Heart right ventricle (tissue), 16 donors: ENCODE data around the gene KCNAB2. TPM values are rescaled to one million over a fixed set of nuclear protein-coding genes. Genes with fewer than 3 reads are reported as not detected.

ENCODE experiments used
- ATAC-seq, 8 donors: fragments of 200-7000 bp; cut with Tn5 transposase; one replicate each; pipeline ENCODE4 v1.9.1; 2020; ENCODE audit warnings: mild to moderate bottlenecking in 8 of 8, moderate library complexity in 8 of 8, moderate number of reproducible peaks in 1 of 8
- DNase-seq, 2 donors: peaks; one replicate each; pipeline ENCODE4 v3.0.0-alpha.2; 2020
- H3K27ac ChIP-seq, 10 donors: fragments of 200-600 bp; sonication (generic) in 2 of 10; one replicate each; pipeline versions ENCODE4 v1.5.0 to v1.8.0; 2020 to 2022; ENCODE audit warnings: mild to moderate bottlenecking in 3 of 10
- H3K27me3 ChIP-seq, 7 donors: fragments of 200-600 bp; one replicate each; pipeline ENCODE4 v1.8.0; 2021 to 2022; ENCODE audit warnings: mild to moderate bottlenecking in 2 of 7
- H3K36me3 ChIP-seq, 9 donors: fragments of 200-600 bp; sonication (generic) in 1 of 9; one replicate each; pipeline versions ENCODE4 v1.5.0 to v1.8.0; 2020 to 2022; ENCODE audit warnings: mild to moderate bottlenecking in 2 of 9
- H3K4me1 ChIP-seq, 9 donors: fragments of 200-600 bp; sonication (generic) in 1 of 9; one replicate each; pipeline versions ENCODE4 v1.5.0 to v1.8.0; 2020 to 2022; ENCODE audit warnings: mild to moderate bottlenecking in 4 of 9
- H3K4me3 ChIP-seq, 10 donors: fragments of 200-600 bp; sonication (generic) in 2 of 10; one replicate each; pipeline versions ENCODE4 v1.5.0 to v1.8.0; 2020 to 2022; ENCODE audit warnings: mild to moderate bottlenecking in 7 of 10, moderate library complexity in 2 of 10
- H3K9me3 ChIP-seq, 11 donors: fragments of 200-600 bp in 10 of 11; sonication (generic) in 2 of 11; one replicate each; pipeline versions ENCODE4 v1.5.0 to v1.8.0; 2013 to 2022; ENCODE audit warnings: mild to moderate bottlenecking in 2 of 11, control low read depth in 1 of 11, moderate library complexity in 1 of 11
- WGBS, 2 donors: extraction: QIAGEN DNeasy Blood & Tissue Kit; methylation state at CpG; one replicate each; pipeline ENCODE4 v1.1.7; 2013; ENCODE audit warnings: inconsistent platforms in 1 of 2; 5-methylcytosine and 5-hydroxymethylcytosine counted together
- intact Hi-C, 10 donors: fragments of 100-400 bp; cut with DNase I; formaldehyde crosslinking; loops; one replicate each; pipeline versions ENCODE4 v1.11.1 to v1.14.2; 2022
- polyA plus RNA-seq, 2 donors: library from polyadenylated mRNA; stranded (reverse); fragments of 200-250 nt; gene quantifications; one replicate each; pipeline ENCODE4 v1.2.3, GENCODE V29; 2013
- total RNA-seq, 10 donors: library from RNA; stranded (reverse); fragmentation: NEBNext Ultra II Directional in 3 of 10; extraction: Animal tissue kit (Norgen Biotek cat#: 25700) in 3 of 10; gene quantifications; one replicate each; pipeline versions ENCODE4 v1.2.1 to v1.2.4, GENCODE V29; 2021 to 2023
- TF ChIP-seq, protein P1 (sequence below), 9 donors: fragments of 200-600 bp; sonication (generic) in 2 of 9; IDR thresholded peaks; one replicate each; pipeline versions ENCODE4 v1.5.0 to v1.8.0; 2021 to 2022; ENCODE audit warnings: antibody characterized with exemption in 9 of 9, mild to moderate bottlenecking in 5 of 9, moderate library complexity in 1 of 9
- donor health status: Arrhythmogenic right ventricular cardiomyopathy.
- donor health status: ischemic (EF 13 %, LVEDD 7.1; RV severe dilation, severe dysfunction).
- donor health status: healthy with polysubstance abuse.
- donor health status: DM: no; HTN: yes; CAD: no.
- donor health status: DM: no; HTN: no; CAD: no.
- donor health status: ischemic (EF 25% LVEDD 6.9; RV normal size, moderate dysfunction).
- donor health status: ischemic (EF 25% LVEDD 5.7; RV mildly dilated, moderate dysfunction).
- donor health status: healthy.
- donor health status: DM: yes; HTN: yes; CAD: no.
- donor health status: Ischemic cardiomyopathy.
- donor health status: ischemic (EF 35%, LVEDD 5.7; RV mildly dilated, moderate dysfunction).
- donor health status: nonischemic (EF 11% LVEDD 7.7; RV severe dilation, severe dysfunction).
- donor health status: DM: yes; HTN: yes; CAD: no.
- donor health status: PGD.
- donor health status: ischemic (EF 29% LVEDD 5.4; RV normal size, mild dysfunction).
- donor health status: nonischemic (EF 23%, LVEDD 6.1; RV moderate dilation, normal function).

KCNAB2 gene
- total and polyA plus RNA-seq, 12 donors: 4.7 to 41.5 (median 21.8) TPM

DNA sequence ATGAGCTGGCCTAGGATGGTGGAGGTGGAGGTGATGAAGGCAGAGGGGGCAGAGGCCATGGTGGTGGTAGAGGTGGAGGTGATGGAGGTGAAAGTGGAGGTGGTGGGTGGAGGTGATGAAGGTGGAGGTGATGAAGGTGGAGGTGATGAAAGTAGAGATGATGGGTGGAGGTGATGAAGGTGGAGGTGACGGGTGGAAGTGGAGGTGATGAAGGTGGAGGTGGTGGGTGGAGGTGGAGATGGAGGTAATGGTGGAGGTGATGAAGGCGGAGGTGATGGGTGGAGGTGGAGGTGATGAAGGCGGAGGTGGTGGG, 33.8 kb upstream of the KCNAB2 start:
- no peaks in the 10 kb centered on the region for H3K9me3 ChIP-seq
- peaks cover 4 to 52% (median 24%) of the 10 kb centered on the region in 9 donors for H3K4me1 ChIP-seq
- H3K27me3 ChIP-seq: no peaks in the 10 kb centered on the region
- ATAC-seq (no peak), DNase-seq (no peak)
- TF ChIP-seq, protein P1, sequence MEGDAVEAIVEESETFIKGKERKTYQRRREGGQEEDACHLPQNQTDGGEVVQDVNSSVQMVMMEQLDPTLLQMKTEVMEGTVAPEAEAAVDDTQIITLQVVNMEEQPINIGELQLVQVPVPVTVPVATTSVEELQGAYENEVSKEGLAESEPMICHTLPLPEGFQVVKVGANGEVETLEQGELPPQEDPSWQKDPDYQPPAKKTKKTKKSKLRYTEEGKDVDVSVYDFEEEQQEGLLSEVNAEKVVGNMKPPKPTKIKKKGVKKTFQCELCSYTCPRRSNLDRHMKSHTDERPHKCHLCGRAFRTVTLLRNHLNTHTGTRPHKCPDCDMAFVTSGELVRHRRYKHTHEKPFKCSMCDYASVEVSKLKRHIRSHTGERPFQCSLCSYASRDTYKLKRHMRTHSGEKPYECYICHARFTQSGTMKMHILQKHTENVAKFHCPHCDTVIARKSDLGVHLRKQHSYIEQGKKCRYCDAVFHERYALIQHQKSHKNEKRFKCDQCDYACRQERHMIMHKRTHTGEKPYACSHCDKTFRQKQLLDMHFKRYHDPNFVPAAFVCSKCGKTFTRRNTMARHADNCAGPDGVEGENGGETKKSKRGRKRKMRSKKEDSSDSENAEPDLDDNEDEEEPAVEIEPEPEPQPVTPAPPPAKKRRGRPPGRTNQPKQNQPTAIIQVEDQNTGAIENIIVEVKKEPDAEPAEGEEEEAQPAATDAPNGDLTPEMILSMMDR (IDR thresholded peaks at IDR 0.05): no peak
- intact Hi-C loops: no loop called here
- no peaks in the 10 kb centered on the region for H3K36me3 ChIP-seq
- WGBS, 2 donors: 99 to 100% methylated on average over 3 of the region's 3 CpGs
- no peak overlapping the region for H3K4me3 ChIP-seq
- peak overlapping the region in 1 of 10 donors; percentile 11 for H3K27ac ChIP-seq

DNA sequence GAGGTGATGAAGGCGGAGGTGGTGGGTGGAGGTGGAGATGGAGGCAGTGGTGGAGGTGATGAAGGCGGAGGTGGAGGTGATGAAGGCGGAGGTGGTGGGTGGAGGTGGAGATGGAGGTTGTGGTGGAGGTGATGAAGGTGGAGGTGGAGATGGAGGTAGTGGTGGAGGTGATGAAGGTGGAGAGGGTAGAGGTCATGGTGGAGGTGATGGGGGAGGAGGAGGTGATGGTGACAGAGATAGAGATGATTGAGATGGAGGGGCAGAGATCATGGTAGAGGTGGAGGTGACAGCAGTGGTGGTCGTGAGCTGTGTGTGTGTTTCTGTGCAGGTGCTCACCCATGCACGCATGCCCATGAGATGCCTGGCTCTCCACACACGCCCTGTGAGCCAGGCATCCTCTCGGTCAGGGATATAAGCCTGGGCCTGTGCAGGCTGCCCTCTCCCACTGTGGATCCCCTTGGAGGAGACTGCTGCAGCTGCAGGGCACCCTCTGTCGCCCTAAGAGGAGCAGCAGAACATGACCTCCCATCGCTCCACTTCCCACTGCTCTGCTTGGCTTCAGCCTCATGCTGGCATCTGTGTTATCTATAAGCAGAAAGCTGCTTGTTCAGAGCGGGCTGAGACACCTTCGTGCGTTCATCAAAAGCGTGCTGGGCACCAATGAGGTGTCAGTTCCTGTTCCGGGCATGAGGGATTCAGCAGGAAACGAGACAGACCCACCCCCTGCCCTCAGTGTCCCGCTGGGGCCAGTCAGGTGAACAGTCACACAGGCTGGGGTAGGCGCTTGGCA, 33.0 kb upstream of the KCNAB2 start:
- intact Hi-C loops: no loop called here
- H3K4me3 ChIP-seq: no peak overlapping the region
- DNase-seq (no peak), ATAC-seq (peak in 6 of 8 donors; percentile 19 to 37 (median 30))
- no peaks in the 10 kb centered on the region for H3K27me3 ChIP-seq
- H3K4me1 ChIP-seq: peaks cover 4 to 44% (median 19%) of the 10 kb centered on the region in 9 donors
- 72 to 77% methylated on average over 17 of the region's 17 CpGs for WGBS, 2 donors
- peak overlapping the region; percentile 6 to 96 (median 84) for H3K27ac ChIP-seq
- no peaks in the 10 kb centered on the region for H3K9me3 ChIP-seq
- TF ChIP-seq, protein P1 (IDR thresholded peaks at IDR 0.05): peak in 1 of 9 donors; percentile 6
- no peaks in the 10 kb centered on the region for H3K36me3 ChIP-seq

DNA sequence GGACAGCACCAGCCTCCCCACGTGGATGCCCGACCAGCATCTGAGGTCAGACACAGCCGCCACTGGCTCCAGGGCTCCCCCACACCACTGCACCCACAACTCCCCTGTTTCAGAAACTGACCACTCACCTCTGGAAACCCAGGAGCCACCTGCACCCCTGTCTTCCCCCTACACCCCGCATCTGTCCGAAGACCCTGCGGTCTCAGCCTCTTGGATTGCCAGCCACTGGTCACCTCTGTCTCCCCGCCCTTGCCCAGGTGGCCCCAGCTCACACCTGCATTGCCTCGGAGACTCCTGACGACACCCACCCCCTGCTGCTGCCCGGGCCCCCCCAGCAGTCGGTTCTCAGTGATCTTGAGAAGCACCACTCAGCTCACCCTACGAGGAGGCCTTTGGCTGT, 32.2 kb upstream of the KCNAB2 start:
- Histone ChIP-seq H3K27me3 (no peaks in the 10 kb centered on the region), H3K4me1 (peaks cover 4 to 44% (median 19%) of the 10 kb centered on the region in 9 donors), H3K4me3 (no peak overlapping the region), H3K27ac (peak overlapping the region; percentile 62 to 96 (median 84)), H3K36me3 (no peaks in the 10 kb centered on the region), H3K9me3 (no peaks in the 10 kb centered on the region)
- intact Hi-C loops: no loop called here
- ATAC-seq (peak in 4 of 8 donors; percentile 1 to 20 (median 12)), DNase-seq (no peak)
- WGBS, 2 donors: 90 to 92% methylated on average over 12 of the region's 12 CpGs
- TF ChIP-seq, protein P1 (IDR thresholded peaks at IDR 0.05): no peak

DNA sequence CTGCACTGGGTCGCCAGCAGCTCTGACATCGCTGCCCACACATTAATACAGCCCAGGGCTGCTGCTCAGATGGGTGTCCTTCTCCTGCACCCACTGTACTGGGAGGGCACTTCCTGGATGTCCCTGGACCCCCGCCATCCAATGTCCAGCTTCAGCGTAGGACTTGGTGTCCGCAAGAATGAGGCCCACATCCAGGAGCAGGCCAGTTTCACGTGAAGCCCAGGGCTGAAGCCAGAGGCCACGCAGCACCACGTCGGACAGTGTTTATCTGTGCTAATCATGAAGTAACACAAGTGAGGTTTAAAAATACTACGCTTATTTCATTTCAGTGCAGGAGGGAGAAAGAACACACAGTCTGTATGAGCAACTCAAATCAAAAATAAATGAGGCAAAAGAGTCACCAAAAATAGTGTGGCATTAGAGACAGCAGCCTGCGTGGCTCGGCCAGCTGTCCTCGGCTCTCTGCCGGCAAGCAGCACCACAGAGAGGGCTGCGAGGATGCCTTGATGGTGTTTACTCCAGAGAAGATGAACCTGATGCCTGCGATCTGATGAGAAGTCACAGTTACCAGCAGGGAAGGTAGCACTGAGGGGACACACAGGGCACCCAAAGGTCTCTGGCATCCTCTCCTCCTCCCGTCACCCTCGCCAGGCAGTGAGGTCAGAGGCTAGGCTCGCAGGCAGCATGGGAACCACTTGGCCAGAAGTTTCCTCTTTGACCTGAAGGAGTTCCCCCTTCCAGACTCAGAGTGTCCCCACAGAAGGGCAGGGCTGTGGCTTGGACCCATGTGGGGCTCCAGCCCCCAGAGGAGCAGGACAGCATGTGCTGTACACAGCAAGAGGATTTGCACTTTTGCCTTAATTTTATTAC, 31.3 kb upstream of the KCNAB2 start:
- peak; percentile 64 to 90 (median 82) for ATAC-seq
- no peaks in the 10 kb centered on the region for H3K36me3 ChIP-seq
- H3K27ac ChIP-seq: peak overlapping the region; percentile 62 to 96 (median 84)
- no peaks in the 10 kb centered on the region for H3K27me3 ChIP-seq
- peak; percentile 68 to 69 for DNase-seq
- H3K9me3 ChIP-seq: no peaks in the 10 kb centered on the region
- TF ChIP-seq, protein P1 (IDR thresholded peaks at IDR 0.05): no peak
- peaks cover 4 to 48% (median 19%) of the 10 kb centered on the region in 9 donors for H3K4me1 ChIP-seq
- 63% methylated on average over 19 of the region's 19 CpGs for WGBS, 2 donors
- no peak overlapping the region for H3K4me3 ChIP-seq
- intact Hi-C loops: loop anchor here in 2 of 10 donors (1.0 kb wide), 1 partner anchor 12 kb away; no protein-coding TSS in a partner anchor
